Anterior cingulate cortex (tissue), 58 donors: ENCODE results near the gene GTF3C2.
"Not testable (repeated sequence)": the region's sequence is repeated elsewhere in the genome, so short reads cannot be mapped to it uniquely, and the experiment has no call there.

Source experiments
- DNase-seq, 58 donors: peaks; one replicate each; lab custom pipeline; 2025; lab: John Stamatoyannopoulos, UW

The GTF3C2 gene

DNA sequence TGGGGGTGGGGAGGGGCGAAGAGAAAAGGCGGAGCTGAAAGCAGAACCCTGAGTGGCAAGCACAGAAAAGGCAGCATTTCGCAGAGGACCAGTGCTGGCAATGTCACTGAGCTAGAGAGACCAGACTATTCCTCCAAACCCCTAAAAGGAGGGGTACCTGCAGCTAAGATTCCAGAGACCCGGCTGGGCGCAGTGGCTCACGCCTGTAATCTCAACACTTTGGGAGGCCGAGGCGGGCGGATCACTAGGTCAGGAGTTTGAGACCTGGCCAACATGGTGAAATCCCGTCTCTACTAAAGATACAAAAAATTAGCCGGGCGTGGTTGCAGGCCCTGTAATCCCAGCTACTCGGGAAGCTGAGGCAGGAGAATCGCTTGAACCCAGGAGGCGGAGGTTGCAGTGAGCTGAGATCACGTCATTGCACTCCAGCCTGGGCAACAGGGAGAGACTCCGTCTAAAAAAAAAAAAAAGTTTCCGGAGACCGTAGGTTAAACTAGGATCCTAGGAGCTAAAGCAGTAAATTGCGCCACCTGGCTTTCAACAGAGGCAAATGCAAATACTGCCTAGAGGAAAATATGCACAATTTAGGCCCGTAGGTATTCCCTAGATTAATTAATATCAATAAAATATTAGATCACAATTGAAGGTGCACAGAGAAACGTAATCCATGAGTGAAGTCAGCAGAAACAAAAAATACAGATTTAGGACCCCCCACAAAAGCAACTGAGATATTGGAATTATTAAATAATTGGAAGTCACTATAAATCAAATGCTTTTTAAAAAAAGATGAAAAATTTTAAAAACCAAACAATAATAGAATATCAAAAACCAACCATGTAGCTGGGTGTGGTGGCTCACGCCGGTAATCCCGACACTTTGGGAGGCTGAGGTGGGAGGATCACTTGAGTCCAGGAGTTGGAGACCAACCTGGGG is 53.2 kb downstream of the GTF3C2 start:
- DNase-seq, result peak in 9 of 58 donors; percentile 2 to 40 (median 27)

DNA sequence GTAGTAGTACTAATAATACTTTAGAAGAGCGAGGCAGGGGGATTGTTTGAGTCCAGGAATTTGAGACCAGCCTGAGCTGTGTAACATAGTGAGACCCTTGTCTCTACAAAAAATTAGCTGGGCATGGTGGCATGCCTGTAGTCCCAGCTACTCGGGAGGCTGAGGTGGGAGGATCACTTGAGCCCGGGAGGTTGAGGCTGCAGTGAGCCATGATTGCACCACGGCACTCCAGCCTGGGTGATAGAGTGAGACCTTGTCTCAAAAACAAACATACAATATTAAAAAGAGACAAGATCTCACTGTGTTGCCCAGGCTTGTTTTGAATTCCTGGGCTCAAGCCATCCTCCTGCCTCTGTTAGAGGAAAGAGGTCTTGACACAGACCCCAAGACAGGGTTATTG is 56.0 kb downstream of the GTF3C2 start:
- not testable (repeated sequence) for DNase-seq

DNA sequence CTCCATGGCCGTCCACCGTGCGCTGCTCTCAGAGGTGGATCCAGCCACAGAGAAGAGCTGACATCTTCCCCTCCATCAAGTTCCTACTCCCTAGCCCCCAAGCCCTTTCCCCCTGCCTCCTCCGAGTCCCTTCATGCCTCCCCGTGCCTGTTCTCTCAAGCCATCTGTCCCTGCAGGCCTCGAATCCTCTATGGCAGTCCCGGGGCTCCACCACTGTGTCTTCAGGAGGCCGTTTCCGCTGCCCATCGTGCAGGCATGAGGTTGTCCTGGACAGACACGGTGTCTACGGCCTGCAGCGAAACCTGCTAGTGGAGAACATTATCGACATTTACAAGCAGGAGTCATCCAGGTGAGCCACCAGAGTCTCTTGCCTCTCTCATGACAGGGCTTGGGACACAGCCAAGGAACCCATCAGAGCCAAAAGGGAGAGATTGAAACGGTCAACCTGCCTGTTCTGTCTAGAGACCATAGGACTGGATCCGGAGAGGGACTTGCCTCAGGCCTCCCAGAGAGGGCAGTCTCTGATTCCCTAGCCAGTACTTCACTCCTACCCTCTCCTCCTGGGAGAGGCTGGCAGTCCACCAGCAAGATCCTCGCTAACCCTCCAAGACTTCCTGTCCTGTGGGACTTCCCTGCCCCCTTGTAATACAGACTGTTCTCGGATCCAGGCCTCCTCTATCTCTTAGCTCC is 58.0 kb downstream of the GTF3C2 start:
- DNase-seq, result no peak

- DNase-seq, result no peak
These were observed 59.4 kb downstream of the GTF3C2 start for GRCh38 chr2:27297195-27297594.

DNA sequence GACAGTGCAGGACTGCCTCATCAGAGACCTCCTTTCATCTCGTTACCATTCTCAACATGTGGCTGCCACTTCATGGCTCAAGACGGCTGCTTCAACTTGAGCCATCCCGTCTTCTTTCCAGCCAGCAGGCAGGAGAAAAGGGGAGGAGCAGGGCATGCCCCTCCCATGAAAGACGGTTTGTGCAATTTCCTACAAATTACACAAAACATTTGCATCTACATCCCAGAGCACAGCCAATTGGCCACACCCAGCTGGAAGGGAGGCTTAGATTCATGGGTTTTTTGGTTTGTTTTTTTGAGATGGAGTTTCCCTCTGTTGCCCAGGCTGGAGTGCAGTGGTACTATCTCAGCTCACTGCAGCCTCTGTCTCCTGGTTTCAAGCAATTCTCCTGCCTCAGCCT is 60.1 kb downstream of the GTF3C2 start:
- DNase-seq, result no peak

DNA sequence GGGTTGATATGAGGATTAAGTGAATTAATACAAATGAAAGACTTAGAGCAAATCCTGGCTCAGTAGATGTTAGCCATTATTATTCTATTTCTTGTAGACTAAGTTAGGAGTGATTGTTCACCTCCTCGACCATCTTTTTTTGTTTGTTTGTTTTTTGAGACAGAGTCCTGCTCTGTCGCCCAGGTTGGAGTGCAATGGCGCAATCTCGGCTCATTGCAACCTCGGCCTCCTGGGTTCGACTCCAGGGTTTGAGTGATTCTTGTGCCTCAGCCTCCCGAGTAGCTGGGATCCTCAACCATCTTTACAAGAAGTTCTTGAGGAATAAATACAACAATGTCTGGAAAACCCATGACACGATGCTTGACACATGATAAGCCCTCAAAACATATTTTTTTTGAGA is 61.6 kb downstream of the GTF3C2 start:
- DNase-seq, result no peak

DNA sequence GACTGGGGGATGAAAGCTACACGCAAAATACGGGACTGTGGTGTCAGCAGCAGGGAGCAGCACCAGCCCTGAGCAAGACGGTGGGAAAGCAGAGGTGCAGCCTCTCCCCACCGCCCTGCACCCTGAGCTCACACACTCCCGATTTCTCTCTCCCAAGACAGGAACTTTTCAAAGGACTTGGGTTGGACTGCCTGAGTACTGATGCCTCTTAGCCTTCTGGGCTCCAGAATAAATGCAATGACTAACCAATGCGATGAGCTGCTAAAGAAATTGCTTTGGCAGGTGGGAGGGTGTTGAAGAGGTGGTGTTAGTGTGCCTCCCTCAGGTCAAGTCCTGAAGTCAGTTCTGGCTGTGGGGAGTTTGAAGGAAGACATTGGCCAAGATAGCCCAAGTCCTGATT is 64.7 kb downstream of the GTF3C2 start:
- DNase-seq, result no peak

DNA sequence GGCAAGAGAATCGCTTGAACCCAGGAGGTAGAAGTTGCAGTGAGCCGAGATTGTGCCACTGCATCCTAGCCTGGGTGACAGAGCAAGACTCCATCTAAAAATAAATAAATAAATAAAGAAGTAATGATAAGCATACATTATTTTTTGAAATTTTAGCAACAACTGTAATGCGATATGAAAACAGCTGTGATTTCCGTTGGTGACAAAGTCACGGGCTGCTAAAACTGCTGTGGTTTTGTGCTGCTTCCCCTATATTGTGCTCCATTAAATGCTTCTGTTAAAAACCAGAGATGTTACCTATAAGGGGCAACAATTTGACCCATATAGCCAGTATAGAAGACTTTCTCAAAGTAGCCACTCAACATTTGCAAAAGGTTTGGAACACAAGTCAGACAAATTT is 66.0 kb downstream of the GTF3C2 start:
- DNase-seq, result no peak

DNA sequence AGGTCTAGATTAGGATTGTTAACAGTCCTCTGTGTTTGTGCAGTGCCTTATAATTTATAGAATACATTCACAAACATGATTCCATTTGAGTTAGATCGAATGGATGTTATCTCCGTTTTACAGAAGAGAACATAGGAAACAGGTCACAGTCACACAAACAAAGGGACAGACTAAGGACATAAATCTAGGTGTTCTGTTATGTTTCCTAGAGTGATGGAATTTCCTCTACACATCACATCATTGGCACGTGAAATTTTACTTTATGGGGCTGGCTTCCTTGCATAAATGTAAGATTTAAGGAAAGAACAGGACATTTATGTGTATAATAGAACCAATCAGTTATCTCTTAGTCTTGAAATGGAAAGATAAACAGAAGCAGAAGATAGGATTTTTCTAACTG is 68.0 kb downstream of the GTF3C2 start:
- no peak for DNase-seq

DNA sequence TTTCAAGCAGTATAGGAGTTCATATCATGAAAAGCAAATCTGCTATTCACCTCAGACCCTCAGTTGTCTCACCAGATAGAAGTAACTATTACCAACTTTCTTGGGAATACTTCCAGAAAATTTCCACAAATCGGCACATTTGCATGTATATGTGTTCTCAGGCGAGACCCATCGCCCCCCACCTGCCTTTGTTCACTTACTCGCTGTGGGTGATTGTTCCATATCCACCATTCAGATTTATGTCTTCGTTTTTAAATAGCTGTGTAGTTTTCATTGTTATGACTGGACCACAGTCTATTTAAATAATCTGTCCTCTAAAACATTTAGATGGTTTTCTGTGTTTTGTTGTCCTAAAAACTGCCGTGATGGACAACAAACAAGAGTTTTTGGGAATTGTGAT is 71.1 kb downstream of the GTF3C2 start:
- DNase-seq, result no peak

- DNase-seq, result peak in 8 of 58 donors; percentile 9 to 69 (median 24)
These were observed 71.6 kb downstream of the GTF3C2 start for GRCh38 chr2:27284996-27285395.

GRCh38 chr2:27282892-27283291 is 73.7 kb downstream of the GTF3C2 start:
- no peak for DNase-seq

DNA sequence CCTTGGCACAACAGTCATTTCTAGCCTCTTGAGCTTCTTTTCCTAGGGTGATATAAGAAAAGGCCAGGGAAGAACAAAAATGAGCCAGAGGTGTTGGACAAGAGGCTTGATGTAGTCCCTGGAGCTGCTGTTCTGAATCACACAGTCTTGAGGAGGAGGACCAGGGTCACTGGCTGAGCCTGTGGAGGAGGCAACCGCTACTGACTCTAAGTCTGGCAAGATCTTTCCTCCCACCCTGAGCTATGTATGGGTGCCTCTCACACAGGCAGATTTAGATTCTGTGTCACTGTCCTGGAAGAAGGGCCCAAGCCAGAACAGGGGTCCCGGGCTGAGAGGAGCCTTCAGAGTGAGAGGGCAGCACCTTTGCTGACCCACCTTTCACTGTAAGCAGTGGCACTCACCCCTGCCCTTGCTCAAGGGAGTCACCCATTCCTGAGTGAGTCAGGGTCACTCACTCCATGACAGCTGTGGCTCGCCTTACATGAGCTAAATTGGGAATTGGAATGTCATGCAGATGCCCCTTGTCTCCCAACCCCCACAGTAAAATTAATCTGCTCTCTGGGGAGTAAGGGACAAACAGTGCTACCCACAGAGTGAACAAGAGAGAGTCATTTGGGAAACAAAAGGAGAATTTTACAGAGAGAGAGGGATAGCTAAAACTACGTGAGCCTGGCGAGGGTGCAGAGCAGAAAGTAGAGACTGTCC is 74.6 kb downstream of the GTF3C2 start, which contains the start of gene TRIM54:
Gene TRIM54 (plus strand): TSS at position 575 of the 705 bp plus-strand sequence. CDS start 303 bp downstream, outside the sequence.
- no peak for DNase-seq

- DNase-seq, result no peak
These were observed 75.1 kb downstream of the GTF3C2 start for GRCh38 chr2:27281442-27281841.

- no peak for DNase-seq
These were observed 75.7 kb downstream of the GTF3C2 start for GRCh38 chr2:27280826-27281225.

DNA sequence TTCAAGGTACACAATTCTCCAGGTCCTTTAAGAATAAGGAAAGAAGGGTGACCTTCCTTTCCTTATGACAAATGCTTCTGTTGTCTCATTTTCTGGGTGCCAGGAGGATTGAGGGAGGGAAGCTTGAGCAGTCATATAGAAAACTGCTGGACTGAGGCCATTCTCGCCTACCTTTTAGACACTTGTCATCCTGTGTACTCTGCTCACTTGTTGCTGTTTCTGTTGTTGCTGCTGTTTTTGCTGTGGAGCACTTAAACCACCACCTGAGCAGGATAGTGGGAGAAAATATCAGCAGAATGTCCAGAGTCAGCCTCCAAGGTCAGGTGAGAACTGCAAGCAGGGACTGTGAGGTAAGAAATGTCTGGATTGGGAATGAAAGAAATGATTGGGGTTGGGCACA is 78.6 kb downstream of the GTF3C2 start:
- DNase-seq, result no peak
